ENCODE data around the gene CDH2. TPM values are rescaled to one million over a fixed set of nuclear protein-coding genes. Genes with fewer than 3 reads are reported as not detected.

CDH2 gene
- total RNA-seq, 1 donor from 2014 or later = 19.3 TPM

DNA sequence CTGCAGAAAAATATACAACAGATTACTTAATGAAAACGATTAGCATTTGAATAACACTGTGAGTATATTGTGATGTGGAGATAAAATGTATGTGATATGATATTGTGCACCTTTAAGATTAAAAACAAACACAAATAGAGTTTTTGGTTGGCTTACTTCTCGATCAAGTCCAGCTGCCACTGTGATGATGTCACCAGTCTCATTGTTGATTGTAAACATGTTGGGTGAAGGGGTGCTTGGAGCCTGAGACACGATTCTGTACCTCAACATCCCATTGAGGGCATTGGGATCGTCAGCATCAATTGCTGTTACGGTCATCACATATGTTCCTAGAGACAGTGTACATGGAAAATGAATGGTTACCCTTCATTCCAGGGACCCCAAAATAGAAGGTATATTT is 174.1 kb downstream of the CDH2 start:
- DNase-seq (ENCODE audit: low read depth) = peak; percentile 38

DNA sequence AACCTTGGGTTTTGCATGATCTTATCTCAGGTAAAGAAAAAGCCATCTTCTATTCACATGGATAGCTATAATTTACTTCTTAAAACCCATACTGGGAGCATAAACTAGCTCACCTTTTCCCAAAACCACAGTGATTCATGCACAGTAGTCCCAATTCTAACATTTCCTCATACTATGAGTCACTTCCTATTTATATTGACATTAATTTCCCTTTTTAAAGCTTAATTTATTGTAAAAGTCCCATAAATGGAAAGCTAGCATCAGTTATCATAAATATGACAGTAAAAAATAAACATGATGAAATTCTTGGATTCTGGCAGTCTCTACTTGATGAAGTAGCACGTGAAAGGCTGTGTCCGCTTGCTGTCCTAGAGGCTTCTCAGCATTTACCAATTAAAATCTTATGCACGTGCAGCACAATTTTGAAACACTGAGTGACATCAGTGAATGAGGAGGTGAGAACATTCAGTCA is 180.1 kb downstream of the CDH2 start:
- DNase-seq (ENCODE audit: low read depth) = no peak

DNA sequence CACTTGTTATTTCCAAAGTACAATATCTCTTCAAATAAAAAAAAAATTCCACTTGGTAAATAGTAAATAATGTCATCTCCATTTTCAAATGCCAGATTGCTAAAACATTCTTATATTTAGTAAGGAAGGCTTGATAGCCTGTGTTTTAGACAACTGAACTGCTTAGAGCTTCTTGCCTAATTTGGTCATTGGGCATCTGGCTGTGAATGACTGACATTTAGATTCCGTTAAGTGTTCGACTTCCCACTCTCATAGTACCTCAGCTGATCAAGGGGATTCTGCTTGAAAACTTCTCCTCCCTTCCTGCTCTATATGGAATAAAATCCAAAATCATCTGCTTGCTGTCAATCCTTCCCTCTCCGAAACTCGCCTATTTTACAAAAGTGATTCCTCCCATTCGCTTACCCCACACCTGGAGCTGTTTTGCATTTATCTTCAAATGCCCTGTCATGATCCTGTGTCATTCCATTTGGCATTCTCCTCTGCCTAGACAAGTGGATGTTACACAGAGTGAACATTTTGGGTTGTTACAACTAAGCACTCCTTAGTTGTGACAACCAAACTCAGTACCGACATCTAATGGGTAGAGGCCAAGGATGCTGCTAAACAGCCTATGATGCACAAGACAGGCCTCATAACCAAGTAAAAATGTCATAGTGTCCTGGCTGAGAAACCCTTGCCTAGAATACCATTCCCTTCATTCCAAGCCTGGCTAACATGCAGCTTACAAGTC is 181.0 kb downstream of the CDH2 start:
- no peak for DNase-seq (ENCODE audit: low read depth)

DNA sequence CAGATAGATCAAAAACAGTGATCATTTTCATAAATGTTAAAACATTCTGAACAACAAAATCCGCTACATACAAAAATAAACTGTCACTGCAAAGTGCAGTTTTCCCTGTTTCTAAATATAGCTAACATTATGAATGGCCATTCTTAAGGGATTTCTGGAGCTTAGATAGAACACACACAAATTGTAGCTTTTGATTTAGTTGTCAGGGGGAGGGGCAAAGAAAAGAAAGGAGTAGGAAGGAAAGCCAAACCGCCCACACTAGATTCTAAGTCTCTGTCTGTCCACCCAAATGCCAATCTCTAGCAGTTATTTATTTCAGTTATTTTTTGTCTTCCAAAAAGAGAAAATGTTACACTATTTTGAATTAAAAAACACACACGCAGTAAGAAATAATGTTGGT is 182.4 kb downstream of the CDH2 start:
- DNase-seq (ENCODE audit: low read depth) = peak; percentile 13

DNA sequence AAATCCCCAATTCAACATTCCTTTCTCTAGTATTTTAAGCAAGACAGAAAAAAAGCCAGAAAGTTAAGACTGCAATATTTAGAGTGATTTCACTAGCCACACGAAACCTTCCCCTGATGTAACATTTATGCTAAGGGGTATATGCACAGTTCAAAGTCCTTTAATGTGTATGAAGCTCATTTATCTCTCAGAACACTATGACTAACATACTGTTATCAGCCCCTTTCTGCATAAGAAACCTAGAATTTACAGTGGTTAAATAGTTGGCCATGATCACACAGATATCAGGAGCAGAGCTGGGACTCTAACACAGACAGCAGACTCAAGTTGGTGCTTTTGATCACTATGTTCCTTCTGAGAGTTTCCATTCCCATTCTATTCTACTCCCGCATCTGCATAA is 185.5 kb downstream of the CDH2 start:
- no peak for DNase-seq (ENCODE audit: low read depth)

DNA sequence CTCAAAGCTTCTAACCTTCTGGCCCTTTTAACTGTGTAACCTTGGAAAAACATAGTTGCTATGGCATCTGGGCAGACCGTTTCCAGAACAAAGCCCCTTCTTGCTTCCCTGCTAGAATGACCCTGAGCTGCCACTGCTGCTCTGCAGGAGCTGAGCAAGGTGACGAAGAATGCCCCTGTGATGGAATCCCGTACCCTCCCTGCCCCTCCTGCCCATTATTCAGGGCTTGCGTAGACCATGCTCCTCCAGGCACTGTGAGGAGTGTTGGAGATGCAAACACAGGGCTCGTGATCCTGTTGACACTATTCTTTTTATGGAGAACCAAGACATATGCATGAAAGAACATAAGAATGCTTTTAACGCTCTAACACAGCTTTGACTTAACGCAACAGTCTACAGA is 191.1 kb downstream of the CDH2 start:
- no peak for DNase-seq (ENCODE audit: low read depth)

DNA sequence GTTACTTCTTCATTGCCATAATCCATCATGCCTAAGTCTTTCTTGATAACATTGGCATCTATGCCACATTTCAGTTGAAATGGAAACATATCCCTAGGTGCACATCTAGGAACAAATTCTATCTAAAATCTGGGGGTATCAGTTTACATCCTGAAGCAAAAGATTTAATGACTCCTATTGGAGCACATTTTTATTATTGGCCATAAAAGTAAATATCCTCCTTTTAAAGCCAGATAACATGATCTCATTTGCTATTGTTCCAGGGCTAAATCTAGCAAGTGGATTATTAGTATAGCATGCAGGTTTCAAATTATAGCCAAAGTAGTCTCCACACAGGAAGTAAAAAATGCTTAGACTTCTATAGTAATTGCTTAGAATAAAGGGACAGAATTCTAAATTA is 193.2 kb downstream of the CDH2 start:
- DNase-seq (ENCODE audit: low read depth) = no peak

DNA sequence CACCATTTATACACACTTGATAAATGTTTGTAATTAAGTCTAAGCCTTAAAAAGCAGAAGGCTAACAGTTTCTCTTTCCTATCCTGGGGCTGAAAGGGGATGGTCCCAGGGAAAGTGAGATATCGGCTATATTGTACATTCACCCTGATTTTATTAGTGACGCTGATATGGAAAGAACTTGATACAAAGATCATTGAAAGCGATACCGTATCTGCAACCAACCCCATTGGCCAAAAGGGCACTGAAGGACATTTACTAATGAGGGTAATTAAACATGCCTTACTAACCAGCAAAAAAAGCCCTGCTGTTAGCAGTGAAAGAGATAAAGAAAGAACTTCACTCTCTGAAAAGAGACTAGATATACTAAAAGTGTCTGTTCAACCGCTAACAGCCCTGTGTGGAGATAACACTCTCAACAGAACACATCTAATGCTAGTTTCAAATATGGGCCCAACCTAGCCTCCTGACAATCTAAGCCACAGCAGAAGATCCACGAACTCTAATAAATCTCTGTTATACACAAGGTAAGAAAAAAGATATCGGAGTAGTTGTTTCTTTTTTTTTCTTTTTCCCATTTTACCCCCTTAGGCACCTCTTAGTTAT is 200.0 kb downstream of the CDH2 start:
- DNase-seq (ENCODE audit: low read depth) = no peak

DNA sequence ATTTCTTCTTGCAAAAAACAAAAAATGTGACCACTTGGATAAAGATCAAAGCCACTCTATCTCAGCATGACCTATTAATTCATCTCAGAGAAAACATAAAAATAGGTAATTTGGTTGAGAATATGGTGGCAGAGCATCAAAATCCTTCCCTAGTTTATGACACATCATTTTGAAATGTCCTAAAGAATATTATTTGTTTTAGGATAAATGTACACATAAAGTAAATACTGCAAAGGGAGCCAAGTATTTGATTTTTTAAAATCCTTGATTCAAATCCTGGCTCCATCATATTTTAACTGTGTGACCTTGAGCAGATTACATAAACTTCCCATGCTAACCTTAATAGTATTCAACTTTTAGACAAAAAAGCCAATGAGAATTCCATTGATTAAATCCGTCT is 206.6 kb downstream of the CDH2 start:
- DNase-seq (ENCODE audit: low read depth) = no peak

DNA sequence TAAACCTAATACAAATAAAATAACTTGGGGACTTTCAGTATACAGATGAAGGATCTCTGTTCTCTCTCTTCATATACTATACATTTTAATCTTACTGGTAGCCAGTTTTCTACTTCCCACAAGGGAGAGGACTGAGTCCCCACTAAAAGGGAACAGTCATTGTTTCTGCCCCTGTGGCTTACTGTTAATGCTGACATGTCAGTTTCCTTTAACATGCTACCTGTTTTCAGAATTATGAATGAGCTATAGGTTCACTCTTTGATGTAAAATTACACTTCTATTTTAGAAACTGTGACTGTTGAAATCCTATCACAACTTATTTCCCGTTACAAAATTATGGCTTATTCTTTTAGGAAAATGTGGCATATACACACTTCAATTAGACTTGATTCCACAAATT is 207.7 kb downstream of the CDH2 start:
- no peak for DNase-seq (ENCODE audit: low read depth)

DNA sequence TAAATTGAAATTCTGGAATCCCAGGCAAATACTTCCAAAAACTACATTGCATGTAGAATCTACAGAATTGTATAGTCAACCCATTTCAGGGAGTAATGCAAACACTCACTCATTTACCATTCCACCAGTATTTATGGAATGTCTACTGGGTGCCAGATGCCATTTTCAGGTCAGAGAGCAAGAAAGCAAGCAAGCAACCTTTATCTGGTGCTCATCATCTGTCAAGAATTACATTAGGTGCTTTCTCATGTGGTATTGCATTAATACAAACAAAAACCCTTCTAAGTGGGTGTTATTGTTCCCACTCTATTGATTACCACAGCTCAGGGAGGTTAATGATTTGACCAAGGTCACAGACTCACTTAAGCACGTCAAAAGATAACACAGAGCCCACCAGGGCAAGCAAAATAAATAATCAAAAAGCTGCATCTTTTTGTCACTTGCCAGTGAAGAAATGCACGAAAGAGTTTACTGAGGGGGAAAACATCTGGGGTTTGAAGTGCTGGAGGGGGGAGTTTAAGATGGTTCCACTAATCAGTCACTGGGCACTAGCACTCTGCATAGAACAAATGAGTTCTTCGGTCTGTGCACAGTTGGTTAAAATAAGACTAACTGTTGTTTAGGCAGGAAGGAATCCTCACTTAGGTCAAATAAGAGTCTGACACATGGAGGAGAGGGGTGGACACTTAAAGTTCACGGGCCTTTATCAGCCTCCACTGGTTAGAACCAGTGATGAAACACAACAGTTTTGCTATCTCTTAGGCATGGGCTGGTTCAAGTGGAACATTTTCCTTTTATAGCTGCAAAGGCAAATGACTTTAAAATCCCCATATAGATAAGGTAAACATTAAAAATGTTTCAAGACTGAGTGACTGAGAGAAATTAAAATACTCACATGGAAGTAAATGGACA is 208.8 kb downstream of the CDH2 start:
- DNase-seq (ENCODE audit: low read depth) = no peak

DNA sequence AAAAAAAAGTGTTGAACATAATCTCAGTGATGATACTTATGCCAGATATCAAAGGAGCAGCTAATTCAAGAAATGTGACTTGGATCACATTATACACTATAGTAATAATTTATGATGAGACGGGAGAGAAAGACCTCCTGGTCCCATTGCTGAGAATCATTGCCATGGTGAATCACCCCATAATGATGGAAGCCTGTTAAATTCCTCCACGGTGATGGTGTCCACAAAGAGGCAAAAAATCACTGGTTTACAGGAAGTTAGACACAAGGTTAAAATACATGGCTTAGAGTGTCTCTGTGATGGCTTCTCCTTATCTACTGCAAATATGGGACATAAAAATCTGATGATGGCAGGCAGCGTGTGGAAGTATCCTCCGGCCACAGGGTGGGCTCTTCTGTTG is 210.0 kb downstream of the CDH2 start:
- DNase-seq (ENCODE audit: low read depth) = no peak

DNA sequence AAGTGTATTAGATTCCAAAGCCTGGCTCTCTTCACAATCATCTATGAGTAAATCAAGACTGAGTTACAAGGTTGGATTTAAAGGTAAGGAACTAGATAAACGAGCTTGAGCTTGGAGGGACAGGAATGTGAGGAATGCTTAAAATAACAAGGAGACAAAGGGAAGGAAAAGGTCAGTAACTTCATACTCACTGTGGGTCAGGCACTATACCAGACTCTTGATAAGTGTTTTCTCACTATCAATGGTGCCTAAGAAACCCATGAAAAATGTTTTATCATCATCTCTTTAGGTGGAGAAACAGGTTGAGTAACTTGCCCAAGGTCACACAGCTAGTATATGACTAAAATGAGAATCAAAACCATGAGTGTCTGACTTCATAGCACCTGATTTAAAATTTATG is 212.1 kb downstream of the CDH2 start:
- DNase-seq (ENCODE audit: low read depth) = no peak

DNA sequence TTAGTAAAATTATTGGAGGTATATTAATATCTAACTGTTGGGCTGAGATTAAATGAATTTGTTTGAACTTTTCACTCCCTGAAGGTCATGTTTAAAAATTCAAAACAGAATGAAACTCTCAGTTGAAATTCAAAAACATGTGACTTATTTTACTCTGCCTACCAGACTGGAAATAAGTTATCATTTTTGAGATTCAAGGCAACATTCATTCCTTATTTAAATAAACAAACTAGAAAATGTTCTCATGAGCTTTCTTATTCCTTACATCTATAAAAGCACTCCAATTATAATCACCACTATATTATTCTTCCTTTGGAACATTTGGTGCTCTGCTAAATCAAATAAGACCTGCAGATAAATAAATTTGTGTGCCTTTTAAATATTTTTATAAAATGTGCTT is 217.8 kb downstream of the CDH2 start:
- DNase-seq (ENCODE audit: low read depth) = no peak

DNA sequence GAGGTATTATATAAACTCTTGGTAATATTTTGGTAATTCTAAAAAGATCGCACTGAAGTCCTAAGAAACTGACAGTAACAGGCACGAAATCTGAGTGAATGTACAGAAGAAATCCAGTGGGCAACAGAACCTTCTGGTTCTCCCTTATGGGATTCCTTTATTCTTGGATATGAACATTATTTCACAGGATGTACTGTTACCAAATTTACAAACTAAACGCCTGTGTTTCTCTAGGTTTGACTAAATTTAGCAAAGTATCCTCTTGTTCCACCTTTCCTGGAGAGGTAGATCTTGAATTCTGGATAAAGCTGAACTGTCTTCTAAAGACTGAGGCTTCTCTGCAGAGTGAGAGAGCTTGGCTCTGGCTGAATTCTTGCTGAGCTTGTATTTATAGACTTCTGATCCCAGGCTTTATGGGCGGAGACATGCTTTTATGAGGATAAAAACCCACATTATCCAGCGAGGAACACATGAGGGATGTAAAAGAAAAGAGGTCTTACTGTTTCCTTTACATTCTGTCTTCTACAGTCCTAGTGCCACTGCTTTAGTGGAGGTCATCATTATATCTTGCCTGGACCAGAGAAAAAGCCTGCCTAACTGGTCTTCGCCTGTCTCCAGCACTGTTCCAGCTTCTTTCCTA is 220.8 kb downstream of the CDH2 start:
- DNase-seq (ENCODE audit: low read depth) = no peak

DNA sequence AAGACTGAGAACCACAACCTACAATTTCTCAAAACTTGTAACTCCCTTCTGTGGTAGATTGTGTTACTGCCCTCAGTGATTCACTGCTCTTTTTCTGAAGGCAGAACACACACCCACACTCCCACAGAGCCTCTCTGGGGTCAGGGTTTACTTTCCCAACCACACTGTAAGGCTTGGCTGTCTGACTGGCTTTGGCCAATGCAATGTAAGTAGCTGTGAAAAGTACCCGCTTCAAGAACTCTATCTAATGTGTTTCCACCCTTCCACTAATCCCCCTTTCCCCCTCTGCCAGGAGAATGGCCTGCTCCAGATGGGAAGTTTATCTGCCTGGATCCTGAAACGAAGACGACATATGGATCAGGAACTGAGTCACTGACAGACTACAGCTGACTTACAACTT is 222.7 kb downstream of the CDH2 start:
- peak; percentile 86 for DNase-seq (ENCODE audit: low read depth)

DNA sequence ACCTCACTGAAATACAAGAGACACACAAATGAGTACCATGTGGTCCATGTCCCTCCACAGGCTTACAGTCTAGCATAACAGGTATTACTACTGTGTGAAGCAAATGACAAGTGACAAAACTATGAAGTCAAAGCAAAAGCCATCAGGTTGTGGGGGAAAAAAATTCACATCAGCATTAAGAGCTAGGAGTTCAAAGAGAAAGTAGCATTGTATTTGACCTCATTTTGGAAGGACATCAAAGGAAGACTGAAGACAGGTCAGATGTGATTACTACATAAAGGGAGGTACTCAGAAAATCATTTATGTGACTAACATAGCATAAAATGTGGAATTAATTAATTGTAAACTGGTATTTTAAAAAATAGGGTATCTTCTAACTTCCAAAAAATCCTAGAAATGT is 224.2 kb downstream of the CDH2 start:
- DNase-seq (ENCODE audit: low read depth) = no peak

DNA sequence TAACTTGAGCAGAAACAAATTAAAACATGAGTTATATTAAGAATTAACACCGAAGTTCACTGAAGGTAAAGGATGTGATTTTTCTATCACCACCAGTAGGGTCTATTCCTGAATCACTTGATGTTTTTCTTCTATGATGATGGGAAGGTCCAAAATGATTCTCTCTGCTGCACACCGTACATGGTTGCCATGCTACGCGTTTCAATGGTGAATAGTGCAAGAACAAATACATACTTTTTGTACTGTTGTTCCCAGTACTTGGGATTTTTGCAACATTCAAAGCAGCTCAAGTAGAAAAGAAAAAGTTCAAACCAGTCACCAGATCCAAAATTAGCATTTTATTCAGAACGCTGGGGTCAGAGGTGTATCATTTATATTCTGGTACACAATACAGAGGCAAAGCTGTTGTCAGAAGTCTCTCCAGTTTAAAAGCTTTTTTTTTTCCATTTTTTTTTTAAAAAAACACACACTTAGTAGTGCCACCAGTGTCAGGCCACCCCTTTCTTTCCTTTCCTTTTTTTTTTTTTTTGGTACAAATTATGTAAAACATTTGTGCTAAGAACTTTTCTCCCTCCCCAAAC is 226.2 kb downstream of the CDH2 start:
- no peak for DNase-seq (ENCODE audit: low read depth)

DNA sequence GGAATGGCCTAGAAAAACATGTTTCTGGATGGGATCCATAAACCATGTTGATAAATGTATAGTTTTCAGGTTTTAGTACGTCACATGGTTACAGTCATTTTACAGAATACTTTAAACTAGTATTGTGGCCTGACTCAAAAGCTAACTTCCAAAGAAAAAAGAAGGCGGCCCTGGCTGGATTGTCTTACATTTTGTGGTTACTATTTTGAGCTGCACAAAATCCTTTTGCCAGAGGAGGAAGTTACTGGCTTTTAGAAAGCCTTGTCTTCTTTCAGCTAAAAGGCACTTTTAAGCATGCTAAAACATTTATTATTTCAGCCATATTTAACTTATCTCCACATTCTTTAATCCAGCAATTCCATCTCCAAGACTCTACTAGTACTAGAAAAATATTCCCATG is 227.9 kb downstream of the CDH2 start:
- peak; percentile 61 for DNase-seq (ENCODE audit: low read depth)

DNA sequence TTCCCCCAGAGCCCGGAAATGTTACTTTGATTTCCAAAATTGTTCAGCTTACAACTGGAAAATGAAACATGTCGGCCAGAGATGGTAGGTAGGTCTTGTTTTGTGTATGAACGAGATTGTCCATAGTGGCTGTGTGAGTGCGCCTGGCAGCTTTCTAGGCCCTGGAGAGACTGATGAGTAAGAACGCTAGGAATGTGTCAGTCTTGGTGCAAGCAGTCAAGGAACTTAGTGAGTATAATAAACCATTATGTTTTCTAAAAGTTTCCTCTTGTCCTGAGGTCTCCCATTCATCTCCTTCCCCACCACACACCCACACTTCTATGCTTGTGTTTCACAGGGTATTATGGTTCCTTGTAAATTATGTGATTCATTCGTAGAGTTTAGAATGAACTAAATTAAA is 234.2 kb downstream of the CDH2 start:
- DNase-seq (ENCODE audit: low read depth) = no peak

DNA sequence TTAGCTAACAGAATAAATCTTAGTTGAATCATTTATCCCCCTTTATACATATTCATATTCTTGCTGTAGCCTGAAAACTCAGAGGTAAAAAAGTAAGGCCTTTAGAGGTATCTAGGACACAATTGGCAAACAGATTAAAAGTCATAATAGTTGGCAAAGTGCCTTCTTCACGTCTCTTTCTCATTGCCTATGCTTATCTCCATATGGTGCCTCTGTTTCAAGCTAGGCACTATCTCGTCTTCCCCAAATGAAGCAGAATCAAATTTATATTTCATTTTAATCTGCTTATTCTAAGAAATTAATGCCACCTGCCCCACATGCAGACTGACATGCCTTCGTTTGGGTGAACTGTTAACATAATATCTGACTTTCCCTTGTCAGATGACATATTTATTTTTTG is 245.4 kb downstream of the CDH2 start:
- DNase-seq (ENCODE audit: low read depth) = no peak

All from myocyte (in vitro differentiated cells).